Diencephalon (tissue), 1 donor: ENCODE results near the gene STARD8. TPM values are rescaled to one million over a fixed set of nuclear protein-coding genes. Genes with fewer than 3 reads are reported as not detected.

Source experiments
- small RNA-seq: library from RNA; depleted of rRNA; stranded (forward); fragments of <200 nt; gene quantifications from one replicate; pipeline ENCODE3, GENCODE V24; 2014
- total RNA-seq: library from RNA; depleted of rRNA; stranded (reverse); fragments of >200 nt; gene quantifications from one replicate; pipeline ENCODE4 v1.2.3, GENCODE V29; 2014

STARD8 gene, protein sequence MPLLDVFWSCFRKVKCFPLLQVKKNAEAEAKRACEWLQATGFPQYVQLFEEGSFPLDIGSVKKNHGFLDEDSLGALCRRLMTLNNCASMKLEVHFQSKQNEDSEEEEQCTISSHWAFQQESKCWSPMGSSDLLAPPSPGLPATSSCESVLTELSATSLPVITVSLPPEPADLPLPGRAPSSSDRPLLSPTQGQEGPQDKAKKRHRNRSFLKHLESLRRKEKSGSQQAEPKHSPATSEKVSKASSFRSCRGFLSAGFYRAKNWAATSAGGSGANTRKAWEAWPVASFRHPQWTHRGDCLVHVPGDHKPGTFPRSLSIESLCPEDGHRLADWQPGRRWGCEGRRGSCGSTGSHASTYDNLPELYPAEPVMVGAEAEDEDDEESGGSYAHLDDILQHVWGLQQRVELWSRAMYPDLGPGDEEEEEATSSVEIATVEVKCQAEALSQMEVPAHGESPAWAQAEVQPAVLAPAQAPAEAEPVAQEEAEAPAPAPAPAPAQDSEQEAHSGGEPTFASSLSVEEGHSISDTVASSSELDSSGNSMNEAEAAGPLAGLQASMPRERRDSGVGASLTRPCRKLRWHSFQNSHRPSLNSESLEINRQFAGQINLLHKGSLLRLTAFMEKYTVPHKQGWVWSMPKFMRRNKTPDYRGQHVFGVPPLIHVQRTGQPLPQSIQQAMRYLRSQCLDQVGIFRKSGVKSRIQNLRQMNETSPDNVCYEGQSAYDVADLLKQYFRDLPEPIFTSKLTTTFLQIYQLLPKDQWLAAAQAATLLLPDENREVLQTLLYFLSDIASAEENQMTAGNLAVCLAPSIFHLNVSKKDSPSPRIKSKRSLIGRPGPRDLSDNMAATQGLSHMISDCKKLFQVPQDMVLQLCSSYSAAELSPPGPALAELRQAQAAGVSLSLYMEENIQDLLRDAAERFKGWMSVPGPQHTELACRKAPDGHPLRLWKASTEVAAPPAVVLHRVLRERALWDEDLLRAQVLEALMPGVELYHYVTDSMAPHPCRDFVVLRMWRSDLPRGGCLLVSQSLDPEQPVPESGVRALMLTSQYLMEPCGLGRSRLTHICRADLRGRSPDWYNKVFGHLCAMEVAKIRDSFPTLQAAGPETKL
- 3.2 TPM for total RNA-seq

DNA sequence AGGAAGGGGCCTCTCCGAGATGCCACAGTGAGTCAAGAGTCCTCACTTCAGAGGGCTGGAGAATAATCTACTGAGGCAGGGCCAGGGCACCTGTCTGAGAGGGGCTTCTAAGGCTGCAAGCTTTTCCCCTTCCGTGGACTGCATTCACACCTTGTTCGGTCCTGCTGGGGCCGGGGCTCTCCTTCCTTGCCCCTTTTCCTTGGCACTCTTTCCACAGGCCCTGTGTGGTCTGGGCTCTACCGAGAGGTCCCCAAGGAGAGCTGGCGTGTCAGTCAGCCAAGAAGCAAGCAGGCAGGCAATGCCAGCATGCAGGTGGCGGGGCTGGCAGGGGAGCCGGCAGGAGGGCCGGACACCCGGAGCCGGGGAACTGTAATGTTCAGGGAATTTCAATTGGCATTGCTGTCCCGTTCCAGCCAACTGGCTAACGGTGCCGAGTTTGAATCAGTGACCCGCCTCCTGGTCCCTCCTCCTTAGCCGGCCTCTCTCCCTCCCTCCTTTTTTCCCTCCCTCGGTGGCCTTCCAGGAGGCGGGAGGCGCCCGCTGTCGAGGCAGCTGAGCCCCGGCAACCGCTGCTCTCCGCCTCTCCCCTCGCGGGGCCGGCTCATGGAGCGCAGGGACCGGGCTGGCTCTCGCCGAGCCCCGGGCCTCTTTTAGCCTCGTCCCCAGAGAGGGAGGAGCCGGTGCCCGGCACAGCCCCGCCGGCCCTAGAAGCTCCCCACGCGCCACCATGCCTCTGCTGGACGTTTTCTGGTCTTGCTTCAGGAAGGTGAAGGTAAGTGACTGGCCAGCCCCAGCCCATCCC is at the start of gene STARD8:
STARD8 (plus strand) TSS at position 511 of the 802 bp plus-strand sequence; CDS start at position 728, 217 bp downstream.

Small RNA genes lying within 50 kb of the gene (small RNA-seq; reads per million reads assigned to genes)
- not detected for gene COX6CP12

Other genes with a start within 250 kb of the STARD8 start
- 42.9 TPM for gene OPHN1, start 214.2 kb upstream of the STARD8 start, total RNA-seq
- 33.2 TPM for gene YIPF6, start 148.6 kb upstream of the STARD8 start, total RNA-seq
- 12.0 TPM for gene EFNB1, start 181.4 kb downstream of the STARD8 start, total RNA-seq